Stimulated activated naive CD8-positive, alpha-beta T cell treated with anti-CD3 and anti-CD28 coated beads, Interleukin-15, amount 100 ng/mL, for 72 hours (primary cell): Measurements from ENCODE around the gene ARL15.

Source experiments
- ATAC-seq: fragments of 150-1000 bp; cut with Tn5 transposase; 2 replicates; pipeline ENCODE4 v1.10.0; 2021; ENCODE audit warnings: mild to moderate bottlenecking, moderate library complexity
- DNase-seq, 2 donors: peaks; one replicate each; pipeline ENCODE4 v3.0.0; 2021 to 2022
- H3K27ac Mint-ChIP-seq, 2 donors: one replicate each; pipeline ENCODE4 v1.8.0; 2022; ENCODE audit warnings: mild to moderate bottlenecking in 2 of 2, mixed read lengths in 2 of 2, moderate library complexity in 2 of 2
- H3K27me3 Mint-ChIP-seq: one replicate; pipeline ENCODE4 v1.8.0; 2022; ENCODE audit warnings: mixed read lengths
- H3K4me1 Mint-ChIP-seq: one replicate; pipeline ENCODE4 v1.8.0; 2022; ENCODE audit warnings: mild to moderate bottlenecking, mixed read lengths
- H3K4me3 Mint-ChIP-seq, 2 donors: one replicate each; pipeline ENCODE4 v1.8.0; 2022; ENCODE audit warnings: mild to moderate bottlenecking in 2 of 2, mixed read lengths in 2 of 2, moderate library complexity in 1 of 2
- H3K9me3 Mint-ChIP-seq, 2 donors: one replicate each; pipeline ENCODE4 v1.8.0; 2022; ENCODE audit warnings: mixed read lengths in 2 of 2

Gene ARL15

GRCh38 chr5:54098267-54098666, 212.1 kb downstream of the ARL15 start:
- DNase-seq = no peak
- H3K27ac Mint-ChIP-seq = no peak overlapping the region

DNA sequence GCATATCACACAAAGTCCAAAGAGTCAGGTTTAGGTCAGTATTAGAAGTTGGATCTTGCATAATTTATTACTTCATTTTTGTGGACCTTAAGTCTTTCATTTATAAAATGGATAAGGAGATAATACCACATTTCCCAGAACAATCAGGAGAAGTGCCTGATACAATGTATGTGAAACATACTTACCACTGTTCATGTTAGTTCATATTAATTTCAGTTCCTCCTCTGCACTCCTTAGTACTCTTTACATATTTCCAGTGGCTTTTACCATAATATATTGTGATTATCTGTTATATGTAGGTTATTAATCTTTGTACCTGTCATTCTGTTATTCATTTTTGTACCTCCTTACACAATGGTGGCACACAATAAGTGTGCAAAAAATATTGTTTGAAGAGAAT, 214.4 kb downstream of the ARL15 start:
- ATAC-seq (no peak), DNase-seq (no peak)
- Mint-ChIP-seq H3K27ac (no peak overlapping the region), H3K4me1 (no peaks in the 10 kb centered on the region), H3K4me3 (no peak overlapping the region), H3K27me3 (no peaks in the 10 kb centered on the region), H3K9me3 (no peaks in the 10 kb centered on the region)

More at GRCh38 chr5:54098267-54098666, 212.1 kb downstream of the ARL15 start:
- ATAC-seq = no peak
- no peaks in the 10 kb centered on the region for H3K9me3 Mint-ChIP-seq
- no peaks in the 10 kb centered on the region for H3K27me3 Mint-ChIP-seq
- H3K4me3 Mint-ChIP-seq = no peak overlapping the region
- no peaks in the 10 kb centered on the region for H3K4me1 Mint-ChIP-seq

DNA sequence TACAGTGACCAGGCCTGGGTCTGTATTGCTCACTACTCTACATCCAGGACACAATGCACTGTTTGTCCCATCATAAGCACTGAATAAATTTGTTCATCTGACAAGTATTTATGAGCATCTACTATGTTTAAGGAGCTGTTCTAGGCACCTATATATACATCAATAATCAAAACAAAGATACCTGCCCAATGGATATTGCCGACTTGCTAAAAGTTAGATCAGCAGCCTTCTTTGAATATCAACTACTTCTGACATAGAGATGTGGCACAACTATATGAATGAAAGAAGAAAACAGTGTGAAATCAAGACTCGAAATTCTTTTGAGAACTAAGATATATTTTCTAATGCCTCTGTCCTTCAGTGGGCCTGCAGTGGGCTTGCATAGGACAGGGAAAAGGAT, 215.7 kb downstream of the ARL15 start:
- H3K4me1 Mint-ChIP-seq = no peaks in the 10 kb centered on the region
- ATAC-seq (no peak), DNase-seq (no peak)
- no peaks in the 10 kb centered on the region for H3K27me3 Mint-ChIP-seq
- no peak overlapping the region for H3K27ac Mint-ChIP-seq
- no peaks in the 10 kb centered on the region for H3K9me3 Mint-ChIP-seq
- H3K4me3 Mint-ChIP-seq = no peak overlapping the region

GRCh38 chr5:54093861-54094260, 216.5 kb downstream of the ARL15 start:
- Mint-ChIP-seq H3K27me3 (no peaks in the 10 kb centered on the region), H3K4me3 (no peak overlapping the region), H3K27ac (no peak overlapping the region), H3K9me3 (no peaks in the 10 kb centered on the region), H3K4me1 (no peaks in the 10 kb centered on the region)
- ATAC-seq (no peak), DNase-seq (no peak)

DNA sequence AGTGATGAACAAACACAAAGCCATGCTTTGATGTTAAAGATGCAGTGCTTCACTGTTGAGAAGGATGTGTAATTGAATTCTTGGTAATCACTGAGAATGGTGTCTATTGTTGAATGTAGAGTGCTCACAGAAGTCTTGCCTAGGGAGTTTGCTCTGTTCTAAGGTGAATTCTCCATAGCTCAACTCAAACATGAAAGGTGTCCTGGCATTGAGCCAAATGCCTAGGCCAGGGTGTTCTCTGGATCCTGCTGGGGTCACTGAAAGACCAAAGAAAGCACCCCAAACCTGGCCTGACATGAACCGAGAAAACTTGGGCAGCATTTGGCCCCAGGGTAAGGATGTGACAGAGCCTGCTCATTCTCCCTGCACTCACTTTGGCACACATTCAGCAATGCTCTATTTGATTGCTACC, 217.3 kb downstream of the ARL15 start:
- Mint-ChIP-seq H3K27ac (no peak overlapping the region), H3K9me3 (no peaks in the 10 kb centered on the region), H3K4me1 (no peaks in the 10 kb centered on the region), H3K4me3 (no peak overlapping the region), H3K27me3 (no peaks in the 10 kb centered on the region)
- DNase-seq (no peak), ATAC-seq (no peak)

- H3K9me3 Mint-ChIP-seq = no peaks in the 10 kb centered on the region
- no peak overlapping the region for H3K4me3 Mint-ChIP-seq
- no peaks in the 10 kb centered on the region for H3K27me3 Mint-ChIP-seq
- H3K4me1 Mint-ChIP-seq = no peaks in the 10 kb centered on the region
- H3K27ac Mint-ChIP-seq = no peak overlapping the region
- no peak for DNase-seq
- ATAC-seq = no peak
These were observed 218.9 kb downstream of the ARL15 start for GRCh38 chr5:54091307-54092130.

DNA sequence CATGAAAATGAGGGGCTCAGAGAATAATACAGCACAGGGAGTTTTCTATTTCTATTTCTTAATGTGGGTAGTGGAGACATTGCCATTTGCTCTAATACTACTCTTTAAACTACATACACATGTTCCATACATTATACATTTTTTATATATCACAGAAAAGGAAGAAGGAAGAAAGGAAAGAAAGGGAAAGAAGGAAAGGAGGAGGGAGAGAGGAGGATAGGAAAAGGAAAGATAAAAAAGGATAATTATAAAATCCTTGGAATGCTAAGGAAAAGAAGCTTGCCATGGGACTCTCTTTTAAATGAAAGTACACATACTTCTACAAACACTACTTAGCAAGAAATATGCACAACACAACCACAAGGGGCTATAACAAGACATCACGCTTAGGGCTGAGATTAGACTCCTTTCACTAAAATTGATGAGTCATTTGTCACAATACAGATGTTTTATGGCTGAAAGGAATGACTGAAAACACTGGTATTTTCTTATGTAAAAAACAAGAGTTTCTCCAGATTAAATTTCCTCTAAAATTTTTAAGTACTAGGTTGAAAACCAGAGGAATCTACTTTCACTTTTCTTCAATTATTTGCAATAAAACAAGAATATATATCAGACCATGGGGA, 219.8 kb downstream of the ARL15 start:
- no peak for DNase-seq
- Mint-ChIP-seq H3K4me3 (no peak overlapping the region), H3K4me1 (no peaks in the 10 kb centered on the region), H3K27ac (no peak overlapping the region), H3K27me3 (no peaks in the 10 kb centered on the region), H3K9me3 (no peaks in the 10 kb centered on the region)
- ATAC-seq = no peak

GRCh38 chr5:54088081-54088480, 222.3 kb downstream of the ARL15 start:
- no peak for ATAC-seq
- Mint-ChIP-seq H3K27me3 (no peaks in the 10 kb centered on the region), H3K27ac (no peak overlapping the region), H3K4me1 (no peaks in the 10 kb centered on the region), H3K4me3 (no peak overlapping the region), H3K9me3 (no peaks in the 10 kb centered on the region)
- DNase-seq = no peak

DNA sequence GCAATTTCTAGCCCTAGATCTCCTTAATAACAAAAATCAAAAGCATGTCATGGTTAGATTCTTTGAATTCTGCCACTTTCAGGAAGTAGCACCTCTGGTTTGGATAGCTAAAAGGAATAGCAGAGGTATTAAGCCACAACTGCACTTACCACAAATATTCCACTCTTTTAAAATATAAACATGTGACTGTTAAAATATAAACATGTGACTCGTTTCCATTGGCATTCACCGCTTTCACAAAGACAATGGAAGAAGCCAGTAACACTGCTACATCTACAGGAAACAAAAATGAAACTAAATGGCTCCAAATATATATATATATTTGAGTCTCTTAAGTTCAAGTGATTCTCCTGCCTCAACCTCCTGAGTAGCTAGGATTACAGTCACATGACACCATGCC, 222.9 kb downstream of the ARL15 start:
- no peaks in the 10 kb centered on the region for H3K27me3 Mint-ChIP-seq
- ATAC-seq = no peak
- no peak overlapping the region for H3K27ac Mint-ChIP-seq
- no peaks in the 10 kb centered on the region for H3K4me1 Mint-ChIP-seq
- no peak overlapping the region for H3K4me3 Mint-ChIP-seq
- DNase-seq = no peak
- H3K9me3 Mint-ChIP-seq = no peaks in the 10 kb centered on the region

DNA sequence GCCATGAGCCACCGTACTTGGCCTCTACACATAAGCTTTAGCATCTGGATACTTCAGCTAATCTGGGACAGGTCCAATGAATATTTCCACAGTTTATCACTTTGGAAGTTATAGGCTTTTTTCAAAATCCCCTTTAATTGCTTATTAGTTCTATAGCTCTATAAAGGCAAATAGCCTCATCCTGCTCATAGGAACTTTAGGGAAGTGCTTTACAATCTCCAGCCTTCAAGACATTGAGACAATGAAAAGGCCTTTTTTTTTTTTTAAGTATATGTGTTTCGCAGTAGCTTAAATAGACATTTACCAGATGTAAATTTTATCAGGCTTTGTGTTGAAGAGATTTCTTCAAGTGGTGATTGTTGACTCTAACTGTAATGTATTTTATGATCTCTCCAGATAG, 224.2 kb downstream of the ARL15 start:
- no peak for ATAC-seq
- Mint-ChIP-seq H3K27me3 (no peaks in the 10 kb centered on the region), H3K4me3 (no peak overlapping the region), H3K27ac (no peak overlapping the region), H3K4me1 (no peaks in the 10 kb centered on the region), H3K9me3 (peaks cover 0 to 7% of the 10 kb centered on the region in 2 donors)
- DNase-seq = no peak

DNA sequence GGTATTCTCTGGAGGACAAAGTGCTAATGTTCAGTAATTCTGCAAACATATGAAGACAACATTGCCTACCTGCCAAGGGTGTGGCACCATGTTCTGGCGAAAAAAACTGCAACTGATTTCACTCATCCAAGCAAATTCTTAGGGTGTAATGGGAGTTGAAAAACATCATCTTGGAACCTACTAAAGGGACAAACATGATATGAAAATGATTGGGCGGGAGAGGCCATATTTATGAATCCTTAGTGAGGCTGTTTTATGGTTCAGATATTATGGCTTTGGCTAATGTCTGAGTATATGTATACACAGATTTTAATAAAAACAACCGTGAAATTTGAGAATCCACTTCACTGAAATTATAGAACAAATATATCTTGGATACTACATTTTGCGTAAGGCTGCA, 225.7 kb downstream of the ARL15 start:
- Mint-ChIP-seq H3K27me3 (no peaks in the 10 kb centered on the region), H3K27ac (no peak overlapping the region), H3K4me3 (no peak overlapping the region), H3K9me3 (peaks cover 0 to 7% of the 10 kb centered on the region in 2 donors), H3K4me1 (no peaks in the 10 kb centered on the region)
- ATAC-seq (no peak), DNase-seq (no peak)

- no peak for DNase-seq
- H3K4me1 Mint-ChIP-seq = no peaks in the 10 kb centered on the region
These were observed 226.5 kb downstream of the ARL15 start for GRCh38 chr5:54083851-54084250.

DNA sequence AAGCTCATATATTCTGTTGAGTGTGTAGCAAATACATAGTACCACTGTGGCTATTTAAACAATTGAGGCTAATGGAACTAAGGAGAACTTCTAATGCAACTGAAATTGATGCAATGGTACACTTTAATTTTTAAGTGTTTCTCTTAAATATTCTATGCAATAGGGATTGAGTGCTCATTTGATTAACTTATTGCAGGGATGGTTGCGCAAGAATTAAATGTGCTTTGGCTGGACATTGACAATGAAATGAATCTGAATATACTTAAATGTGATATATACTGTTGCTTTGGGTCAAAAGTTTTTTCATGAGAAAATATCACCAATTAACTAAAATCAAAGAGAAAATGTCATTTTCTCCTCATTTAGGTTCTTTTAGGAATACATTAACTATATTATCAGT, 227.1 kb downstream of the ARL15 start:
- no peak for ATAC-seq

More at GRCh38 chr5:54083851-54084250, 226.5 kb downstream of the ARL15 start:
- no peak for ATAC-seq
- H3K27ac Mint-ChIP-seq = peak overlapping the region in 1 of 2 donors; percentile 40
- H3K9me3 Mint-ChIP-seq = peaks cover 0 to 7% of the 10 kb centered on the region in 2 donors
- H3K27me3 Mint-ChIP-seq = no peaks in the 10 kb centered on the region
- no peak overlapping the region for H3K4me3 Mint-ChIP-seq

GRCh38 chr5:54081415-54081814, 229.0 kb downstream of the ARL15 start:
- Mint-ChIP-seq H3K27ac (peak overlapping the region in 1 of 2 donors; percentile 63), H3K4me3 (no peak overlapping the region), H3K27me3 (no peaks in the 10 kb centered on the region), H3K4me1 (no peaks in the 10 kb centered on the region), H3K9me3 (peaks cover 0 to 7% of the 10 kb centered on the region in 2 donors)
- ATAC-seq = no peak
- no peak for DNase-seq

More for the DNA sequence above, 227.1 kb downstream of the ARL15 start:
- Mint-ChIP-seq H3K27me3 (no peaks in the 10 kb centered on the region), H3K9me3 (peaks cover 0 to 7% of the 10 kb centered on the region in 2 donors), H3K4me3 (no peak overlapping the region), H3K27ac (no peak overlapping the region), H3K4me1 (no peaks in the 10 kb centered on the region)
- no peak for DNase-seq

GRCh38 chr5:54080831-54081230, 229.5 kb downstream of the ARL15 start:
- ATAC-seq (no peak), DNase-seq (no peak)
- H3K27ac Mint-ChIP-seq = no peak overlapping the region
- H3K4me3 Mint-ChIP-seq = no peak overlapping the region
- H3K4me1 Mint-ChIP-seq = no peaks in the 10 kb centered on the region
- H3K9me3 Mint-ChIP-seq = peaks cover 0 to 7% of the 10 kb centered on the region in 2 donors
- no peaks in the 10 kb centered on the region for H3K27me3 Mint-ChIP-seq

DNA sequence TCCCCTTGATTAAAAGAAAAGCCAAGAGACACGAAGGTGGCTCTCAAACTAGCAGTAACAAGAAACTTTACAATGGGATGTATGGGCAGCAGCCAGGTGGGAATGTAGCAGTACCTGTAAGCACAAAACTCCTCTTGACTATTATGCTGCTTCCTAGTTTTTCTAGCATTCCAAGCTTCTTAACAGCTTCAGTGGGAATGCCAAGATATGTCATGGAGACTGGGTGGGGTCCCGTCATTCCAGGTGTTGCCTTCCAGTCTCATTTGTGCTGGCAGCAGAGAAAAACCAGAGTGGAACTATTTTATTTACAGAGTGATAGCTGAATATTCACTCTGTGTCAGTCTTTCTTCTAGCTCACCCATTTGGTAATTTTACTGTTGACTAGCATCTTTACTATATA, 236.6 kb downstream of the ARL15 start:
- DNase-seq (no peak), ATAC-seq (no peak)
- no peaks in the 10 kb centered on the region for H3K27me3 Mint-ChIP-seq
- H3K4me3 Mint-ChIP-seq = no peak overlapping the region
- no peak overlapping the region for H3K27ac Mint-ChIP-seq
- H3K4me1 Mint-ChIP-seq = no peaks in the 10 kb centered on the region
- H3K9me3 Mint-ChIP-seq = no peaks in the 10 kb centered on the region
